NK-92 treated with Interleukin-12 subunit alpha and Interleukin-12 subunit beta, amount 100 ng/mL, for 24 hours (cell line): ENCODE data around the gene INPP5K.

ENCODE experiments used
- DNase-seq: peaks from one replicate; lab custom pipeline; 2025; lab: John Stamatoyannopoulos, UW

INPP5K gene

GRCh38 chr17:1505586-1505985 is 10.8 kb downstream of the INPP5K start:
- no peak for DNase-seq

GRCh38 chr17:1504866-1505265 is 11.5 kb downstream of the INPP5K start:
- no peak for DNase-seq

GRCh38 chr17:1503699-1504098 is 12.7 kb downstream of the INPP5K start:
- no peak for DNase-seq

- no peak for DNase-seq
Observed at GRCh38 chr17:1498869-1499268, 17.5 kb downstream of the INPP5K start.

- DNase-seq: no peak
Observed at GRCh38 chr17:1498233-1498632, 18.2 kb downstream of the INPP5K start.

GRCh38 chr17:1497831-1498230 is 18.6 kb downstream of the INPP5K start:
- DNase-seq: no peak

- DNase-seq: no peak
Observed at GRCh38 chr17:1496869-1497268, 19.5 kb downstream of the INPP5K start.

- no peak for DNase-seq
Observed at GRCh38 chr17:1495265-1495989, 21.0 kb downstream of the INPP5K start.

GRCh38 chr17:1494736-1495253 is 21.6 kb downstream of the INPP5K start:
- no peak for DNase-seq

GRCh38 chr17:1494203-1494602 is 22.2 kb downstream of the INPP5K start:
- DNase-seq: no peak

GRCh38 chr17:1493291-1493980 is 23.0 kb downstream of the INPP5K start:
- no peak for DNase-seq

GRCh38 chr17:1492249-1493206 is 23.9 kb downstream of the INPP5K start, which contains the start of gene MYO1C:
MYO1C (minus strand) TSS chr17:1492686; CDS start chr17:1492487, 199 bp downstream.
- DNase-seq: no peak

GRCh38 chr17:1491443-1492248 is 24.8 kb downstream of the INPP5K start:
- no peak for DNase-seq

GRCh38 chr17:1490643-1491442 is 25.6 kb downstream of the INPP5K start:
- DNase-seq: no peak

- no peak for DNase-seq
Observed at GRCh38 chr17:1488826-1489270, 27.6 kb downstream of the INPP5K start.

- no peak for DNase-seq
Observed at GRCh38 chr17:1487939-1488825, 28.2 kb downstream of the INPP5K start.

GRCh38 chr17:1486802-1487695 is 29.4 kb downstream of the INPP5K start:
- no peak for DNase-seq
